HepG2 (cell line): ENCODE results near the gene ZNF23. TPM values are rescaled to one million over a fixed set of nuclear protein-coding genes. Genes with fewer than 3 reads are reported as not detected.

Experiments
- ATAC-seq: fragments of 200-7000 bp; cut with Tn5 transposase; 3 replicates; pipeline ENCODE4 v1.9.1; 2020; ENCODE audit warnings: mild to moderate bottlenecking, moderate library complexity
- BruUV-seq: library from RNA; stranded (reverse); fragments of 400-500 nt; replicated peaks from 2 replicates; lab custom pipeline; 2021; lab: Mats Ljungman, UMichigan
- CTCF ChIA-PET: fragments of 300-600 bp; formaldehyde crosslinking; extraction: SDS; loops from one replicate; lab custom pipeline; 2021; ENCODE audit warnings: low total read pairs, inconsistent platforms, low intra/inter-chr PET ratio; lab: Yijun Ruan, JAX
- POLR2A ChIA-PET: fragments of 350-600 bp; sonication (Branson Sonifier 250); formaldehyde crosslinking; loops from one replicate; lab custom pipeline; 2020; ENCODE audit warnings: antibody characterized with exemption, inconsistent platforms; lab: Yijun Ruan, JAX
- DNase-seq: peaks from one replicate; pipeline ENCODE4 v3.0.0-alpha.2; 2015; ENCODE audit warnings: low spot score
- FAIRE-seq: peaks from 3 replicates; lab custom pipeline; 2011; peaks lifted over from hg19 to GRCh38; lab: Jason Lieb, UNC
- H2AFZ ChIP-seq: one replicate; pipeline ENCODE4 v1.6.1; 2011; ENCODE audit warnings: low read length, inconsistent platforms
- H3K27ac ChIP-seq: fragments of 300-600 bp; 3 replicates; pipeline ENCODE4 v1.8.0; 2011; ENCODE audit warnings: mixed run types, mild to moderate bottlenecking, mixed read lengths, low read length, inconsistent platforms; ENCODE audit not compliant: insufficient read depth; ENCODE audit errors: extremely low read length
- H3K27me3 ChIP-seq, 2 experiments: fragments of 200-600 bp in 1 of 2; 2 replicates in 1 of 2; 3 replicates in 1 of 2; pipeline versions ENCODE4 v1.6.0 to v1.8.0; 2011; ENCODE audit warnings: low read length in 2 of 2, mild to moderate bottlenecking in 2 of 2, moderate library complexity in 2 of 2, inconsistent platforms in 1 of 2; ENCODE audit not compliant: insufficient read depth in 2 of 2, control insufficient read depth in 1 of 2
- H3K36me3 ChIP-seq, 2 experiments: fragments of 200-600 bp in 1 of 2; replicated peaks in 1 of 2; 2 replicates in 1 of 2; 3 replicates in 1 of 2; pipeline versions ENCODE4 v1.5.1 to v1.8.0; 2011; ENCODE audit warnings: low read length in 2 of 2, inconsistent platforms in 1 of 2; ENCODE audit not compliant: insufficient read depth in 2 of 2, control insufficient read depth in 1 of 2
- H3K4me1 ChIP-seq: 2 replicates; pipeline ENCODE4 v1.5.1; 2012; ENCODE audit warnings: low read length, inconsistent platforms; ENCODE audit not compliant: insufficient read depth
- H3K4me2 ChIP-seq: 2 replicates; pipeline ENCODE4 v1.6.0; 2011; ENCODE audit warnings: low read depth, low read length, inconsistent platforms
- H3K4me3 ChIP-seq, 3 experiments: fragments of 200-600 bp in 1 of 3; sonication (generic), shearing (Covaris generic) in 1 of 3; replicated peaks in 1 of 3; 2 replicates each; pipeline ENCODE4 v1.5.1; 2011 to 2016; ENCODE audit warnings: low read length in 3 of 3, inconsistent platforms in 2 of 3, low read depth in 2 of 3, mild to moderate bottlenecking in 2 of 3, control low read depth in 1 of 3, mixed read lengths in 1 of 3; ENCODE audit not compliant: insufficient read depth in 1 of 3
- H3K79me2 ChIP-seq: one replicate; pipeline ENCODE4 v1.6.1; 2011; ENCODE audit warnings: low read length, inconsistent platforms; ENCODE audit not compliant: insufficient read depth
- H3K9ac ChIP-seq: 2 replicates; pipeline ENCODE4 v1.6.0; 2011; ENCODE audit warnings: mild to moderate bottlenecking, low read depth, low read length, inconsistent platforms; ENCODE audit not compliant: insufficient read depth
- H3K9me3 ChIP-seq: 2 replicates; pipeline ENCODE4 v1.5.1; 2012; ENCODE audit warnings: mild to moderate bottlenecking, low read length
- H4K20me1 ChIP-seq: 2 replicates; pipeline ENCODE4 v1.6.0; 2011; ENCODE audit warnings: inconsistent platforms, mild to moderate bottlenecking, low read length, moderate library complexity; ENCODE audit not compliant: insufficient read depth
- ARID3A ChIP-seq: IDR thresholded peaks from 2 replicates; pipeline ENCODE4 v1.6.1; 2012; ENCODE audit warnings: low read depth, low read length, improper control_type of control experiment
- CBX2 ChIP-seq, 2 experiments: fragments of 200-600 bp in 1 of 2; sonication (generic); formaldehyde crosslinking in 1 of 2; IDR thresholded peaks; 2 replicates each; pipeline versions ENCODE4 v1.7.0 to v1.8.1; 2018 to 2022; ENCODE audit warnings: low read depth in 2 of 2, low read length in 1 of 2, mild to moderate bottlenecking in 1 of 2, missing genetic modification reagents in 1 of 2
- CENPX ChIP-seq: sonication (generic); formaldehyde crosslinking; IDR thresholded peaks from 2 replicates; pipeline ENCODE4 v1.9.0; 2021; ENCODE audit warnings: mild to moderate bottlenecking, missing genetic modification reagents, moderate library complexity
- CSRNP2 ChIP-seq: sonication (generic); formaldehyde crosslinking; conservative IDR thresholded peaks from 2 replicates; pipeline ENCODE4 v1.8.0; 2022; ENCODE audit warnings: low read depth, missing genetic modification reagents
- HHEX ChIP-seq: IDR thresholded peaks from 2 replicates; pipeline ENCODE4 v1.6.1; 2016; ENCODE audit warnings: control low read depth
- NR1H2 ChIP-seq: sonication (generic); formaldehyde crosslinking; IDR thresholded peaks from 2 replicates; pipeline ENCODE4 v1.8.1; 2022; ENCODE audit warnings: low read depth, missing genetic modification reagents, borderline replicate concordance
- PLRG1 ChIP-seq: fragments of 450-650 bp; conservative IDR thresholded peaks from 2 replicates; pipeline ENCODE4 v1.6.1; 2016
- PRMT3 ChIP-seq: sonication (generic); formaldehyde crosslinking; IDR thresholded peaks from 2 replicates; pipeline ENCODE4 v1.8.1; 2022; ENCODE audit warnings: low read depth, mild to moderate bottlenecking, moderate library complexity, missing genetic modification reagents, borderline replicate concordance
- REPIN1 ChIP-seq: sonication (generic); formaldehyde crosslinking; IDR thresholded peaks from 2 replicates; pipeline ENCODE4 v1.8.0; 2022; ENCODE audit warnings: missing genetic modification reagents, low read depth, mild to moderate bottlenecking, borderline replicate concordance
- SIN3A ChIP-seq: IDR thresholded peaks from 2 replicates; pipeline ENCODE4 v1.6.1; 2011; ENCODE audit warnings: low read depth, mild to moderate bottlenecking, control low read depth, low read length, borderline replicate concordance
- SOX6 ChIP-seq, 2 experiments: fragments of 450-650 bp in 1 of 2; sonication (generic) in 1 of 2; formaldehyde crosslinking in 1 of 2; IDR thresholded peaks; 2 replicates each; pipeline versions ENCODE4 v1.4.0 to v1.6.1; 2017 to 2020; ENCODE audit warnings: antibody characterized with exemption in 1 of 2, mild to moderate bottlenecking in 1 of 2, missing genetic modification reagents in 1 of 2
- TGIF2 ChIP-seq: IDR thresholded peaks from 2 replicates; pipeline ENCODE4 v1.6.1; 2016; ENCODE audit warnings: control low read depth, missing compliant biosample characterization
- ZNF235 ChIP-seq: sonication (generic); formaldehyde crosslinking; IDR thresholded peaks from 2 replicates; pipeline ENCODE4 v1.8.1; 2023; ENCODE audit warnings: mild to moderate bottlenecking, missing genetic modification reagents, borderline replicate concordance
- ZNF441 ChIP-seq: sonication (generic); formaldehyde crosslinking; IDR thresholded peaks from 2 replicates; pipeline ENCODE4 v1.7.0; 2021; ENCODE audit warnings: missing genetic modification reagents, borderline replicate concordance
- WGBS: methylation state at CpG from one replicate; pipeline ENCODE4 v1.1.6; 2017; ENCODE audit warnings: low lambda C conversion rate; 5-methylcytosine and 5-hydroxymethylcytosine counted together
- in situ Hi-C: cut with HindIII; loops from 2 replicates; pipeline ENCODE4 v1.10.0; 2017; ENCODE audit warnings: low pct_unique_long_range_greater_than_20kb; ENCODE audit not compliant: extremely low pct_ligation_motif_present
- intact Hi-C: fragments of 100-400 bp; cut with micrococcal nuclease; formaldehyde crosslinking; loops from one replicate; pipeline ENCODE4 v1.10.0; 2022; ENCODE audit not compliant: unreplicated experiment
- polyA plus RNA-seq, 8 experiments: library from polyadenylated mRNA; depleted of rRNA in 3 of 8; stranded (reverse) in 7 of 8; unstranded in 1 of 8; fragments of >200 nt; fragmentation: Illumina TruSeq in 4 of 8; extraction: Trizol in 4 of 8; gene quantifications; 2 replicates each; pipeline versions ENCODE4 v1.2.1 to v1.2.3, GENCODE V29; 2011 to 2016; ENCODE audit warnings: low read depth in 4 of 8, missing spikeins in 1 of 8, mixed read lengths in 1 of 8; ENCODE audit not compliant: insufficient read depth in 1 of 8
- total RNA-seq, 5 experiments: library from RNA; depleted of rRNA; stranded (reverse); fragments of >200 nt; fragmentation: Illumina TruSeq; extraction: Trizol; gene quantifications; 2 replicates each; pipeline ENCODE4 v1.2.3, GENCODE V29; 2016; ENCODE audit warnings: low read depth in 1 of 5

Gene ZNF23
- total and polyA plus RNA-seq, 2 of the 13 experiments (the other 11 are each of a cell fraction or from before 2014, with no cell fraction given): 8.6 to 12.2 TPM

- H3K27ac ChIP-seq: no peak overlapping the region
- ATAC-seq (no peak), FAIRE-seq (no peak), DNase-seq (no peak)
- no peak overlapping the region for H2AFZ ChIP-seq
- no peak for TF ChIP-seq PLRG1
- no peak for TF ChIP-seq TGIF2 (CRISPR knock-in tag)
- TF ChIP-seq ZNF441 (CRISPR knock-in tag): no peak
- WGBS: 16% methylated on average over 3 of the region's 3 CpGs
- H3K4me2 ChIP-seq: no peak overlapping the region
- ChIA-PET CTCF (interaction anchor here (1.6 kb wide), 1 partner anchor 117 kb away, joined by 4 read pairs; no protein-coding TSS in a partner anchor), POLR2A (no interaction called here)
- H3K9ac ChIP-seq: no peak overlapping the region
- intact Hi-C loops (no loop called here), in situ Hi-C loops (loop anchor here (10.0 kb wide), 1 partner anchor 48 kb away; the partner anchor contains the start of gene TLE7)
- no peak overlapping the region for H3K4me3 ChIP-seq
- H3K4me1 ChIP-seq: no peaks in the 10 kb centered on the region
- no peaks in the 10 kb centered on the region for H3K79me2 ChIP-seq
- no TSS peak for BruUV-seq
- no peaks in the 10 kb centered on the region for H3K9me3 ChIP-seq
- H3K36me3 ChIP-seq: no peaks in the 10 kb centered on the region
- H4K20me1 ChIP-seq: no peaks in the 10 kb centered on the region
- peaks cover 0 to 4% of the 10 kb centered on the region in 2 experiments; a peak in 2 of 5 replicates for H3K27me3 ChIP-seq
These were observed 31.2 kb upstream of the ZNF23 start for GRCh38 chr16:71493213-71493612.

GRCh38 chr16:71492786-71493185 is 30.7 kb upstream of the ZNF23 start:
- Histone ChIP-seq H3K27ac (no peak overlapping the region), H3K36me3 (no peaks in the 10 kb centered on the region), H3K9me3 (no peaks in the 10 kb centered on the region), H3K4me3 (no peak overlapping the region), H3K4me2 (no peak overlapping the region), H3K9ac (no peak overlapping the region), H4K20me1 (no peaks in the 10 kb centered on the region), H3K27me3 (peaks cover 0 to 4% of the 10 kb centered on the region in 2 experiments; a peak in 2 of 5 replicates), H3K79me2 (no peaks in the 10 kb centered on the region), H2AFZ (no peak overlapping the region), H3K4me1 (no peaks in the 10 kb centered on the region)
- FAIRE-seq: no peak
- ChIA-PET CTCF (no interaction called here), POLR2A (no interaction called here)
- WGBS: 21% methylated on average over 2 of the region's 2 CpGs
- in situ Hi-C loops (loop anchor here (10.0 kb wide), 1 partner anchor 48 kb away; the partner anchor contains the start of gene TLE7), intact Hi-C loops (no loop called here)
- no peak for DNase-seq
- BruUV-seq: no TSS peak
- no peak for ATAC-seq
- TF ChIP-seq PRMT3 (CRISPR knock-in tag): no peak
- TF ChIP-seq ARID3A: no peak
- TF ChIP-seq REPIN1: no peak
- TF ChIP-seq SIN3A: no peak
- no peak for TF ChIP-seq HHEX
- TF ChIP-seq CBX2 (IDR thresholded peaks at IDR 0.05; ENCODE audit: low read depth, low read length): no peak
- TF ChIP-seq CBX2 (CRISPR knock-in tag; IDR thresholded peaks at IDR 0.05; ENCODE audit: low read depth): no peak
- no peak for TF ChIP-seq SOX6 (IDR thresholded peaks at IDR 0.05)
- TF ChIP-seq SOX6 (CRISPR knock-in tag; IDR thresholded peaks at IDR 0.05): no peak
- no peak for TF ChIP-seq CENPX (CRISPR knock-in tag)
- TF ChIP-seq CSRNP2 (CRISPR knock-in tag): no peak
- TF ChIP-seq NR1H2: no peak
- no peak for TF ChIP-seq ZNF235 (CRISPR knock-in tag)
